Activated CD8-positive, alpha-beta memory T cell treated with anti-CD3 and anti-CD28 coated beads for 36 hours (primary cell): ENCODE measurements around the gene ALDH3B2. TPM values are rescaled to one million over a fixed set of nuclear protein-coding genes. Genes with fewer than 3 reads are reported as not detected.
"Not testable (repeated sequence)": the region's sequence is repeated elsewhere in the genome, so short reads cannot be mapped to it uniquely, and the experiment has no call there.

Source experiments
- CTCF ChIA-PET: fragments of 350-600 bp; sonication (Branson Sonifier 250); formaldehyde crosslinking; loops from one replicate; lab custom pipeline; 2021; ENCODE audit warnings: antibody characterized with exemption; lab: Charles Lee
- POLR2A ChIA-PET: fragments of 350-600 bp; sonication (Branson Sonifier 250); formaldehyde crosslinking; loops from one replicate; lab custom pipeline; 2021; ENCODE audit warnings: antibody characterized with exemption; lab: Charles Lee
- total RNA-seq, 2 experiments: library from RNA; stranded (reverse); gene quantifications; one replicate each; pipeline ENCODE4 v1.2.3, GENCODE V29; 2021

The ALDH3B2 gene
- total RNA-seq, 2 experiments from 2014 or later: not detected

- ChIA-PET CTCF (interaction anchor here (1.2 to 3.6 kb wide), 2 partner anchors 10 to 20 kb away, joined by 4 to 11 read pairs; no protein-coding TSS in a partner anchor), POLR2A (no interaction called here)
These were observed 35.6 kb downstream of the ALDH3B2 start for GRCh38 chr11:67638535-67639437.

- CTCF ChIA-PET: interaction anchor here (3.6 kb wide), 1 partner anchor 21 kb away, joined by 11 read pairs; no protein-coding TSS in a partner anchor
- POLR2A ChIA-PET: not testable (repeated sequence)
These were observed 37.0 kb downstream of the ALDH3B2 start for GRCh38 chr11:67637441-67637840.

- POLR2A ChIA-PET: no interaction called here
- CTCF ChIA-PET: interaction anchor here (0.8 to 3.6 kb wide), 2 partner anchors 22 to 31 kb away, joined by 3 to 11 read pairs; no protein-coding TSS in a partner anchor
These were observed 37.5 kb downstream of the ALDH3B2 start for GRCh38 chr11:67636962-67637361.

- CTCF ChIA-PET: interaction anchor here (1.2 to 2.1 kb wide), 3 partner anchors 13 to 79 kb away, joined by 3 to 7 read pairs (median 4); no protein-coding TSS in a partner anchor
These were observed 39.2 kb downstream of the ALDH3B2 start for GRCh38 chr11:67635231-67635521.

GRCh38 chr11:67634366-67635230, 39.8 kb downstream of the ALDH3B2 start:
- ChIA-PET POLR2A (interaction anchor here (0.6 to 1.1 kb wide), 2 partner anchors 16 to 190 kb away, joined by 5 to 10 read pairs; partner anchors contain the start of gene ACY3), CTCF (interaction anchor here (1.2 to 2.1 kb wide), 3 partner anchors 14 to 79 kb away, joined by 3 to 7 read pairs (median 4); no protein-coding TSS in a partner anchor)

More at GRCh38 chr11:67635231-67635521, 39.2 kb downstream of the ALDH3B2 start:
- POLR2A ChIA-PET: interaction anchor here (0.6 to 1.1 kb wide), 2 partner anchors 16 to 191 kb away, joined by 5 to 10 read pairs; partner anchors contain the start of gene ACY3

- POLR2A ChIA-PET: no interaction called here
- CTCF ChIA-PET: no interaction called here
These were observed 40.6 kb downstream of the ALDH3B2 start for GRCh38 chr11:67633758-67634365.

GRCh38 chr11:67632982-67633755, 41.3 kb downstream of the ALDH3B2 start:
- ChIA-PET CTCF (no interaction called here), POLR2A (no interaction called here)

GRCh38 chr11:67632175-67632981, 42.0 kb downstream of the ALDH3B2 start:
- ChIA-PET CTCF (interaction anchor here (1.4 kb wide), 1 partner anchor 14 kb away, joined by 6 read pairs; no protein-coding TSS in a partner anchor), POLR2A (no interaction called here)

GRCh38 chr11:67631853-67632174, 42.6 kb downstream of the ALDH3B2 start:
- ChIA-PET POLR2A (no interaction called here), CTCF (interaction anchor here (1.4 kb wide), 1 partner anchor 14 kb away, joined by 6 read pairs; no protein-coding TSS in a partner anchor)

- ChIA-PET POLR2A (no interaction called here), CTCF (interaction anchor here (1.4 to 3.3 kb wide), 2 partner anchors 15 to 27 kb away, joined by 6 to 29 read pairs; no protein-coding TSS in a partner anchor)
These were observed 43.0 kb downstream of the ALDH3B2 start for GRCh38 chr11:67631411-67631810.

GRCh38 chr11:67630943-67631331, 43.5 kb downstream of the ALDH3B2 start:
- POLR2A ChIA-PET: interaction anchor here (0.6 to 1.4 kb wide), 2 partner anchors 20 to 22 kb away, joined by 3 to 6 read pairs; partner anchors contain the start of gene ACY3
- CTCF ChIA-PET: interaction anchor here (1.0 to 4.6 kb wide), 6 partner anchors 15 to 229 kb away, joined by 3 to 42 read pairs (median 8); partner anchors contain the start of genes ACY3 and PPP1CA

- ChIA-PET POLR2A (interaction anchor here (0.6 to 3.1 kb wide), 7 partner anchors 15 to 27 kb away, joined by 3 to 18 read pairs (median 5); partner anchors contain the start of gene ACY3), CTCF (interaction anchor here (1.0 to 4.6 kb wide), 11 partner anchors 15 to 229 kb away, joined by 3 to 42 read pairs (median 6); partner anchors contain the start of genes ACY3 and PPP1CA)
These were observed 44.0 kb downstream of the ALDH3B2 start for GRCh38 chr11:67630228-67630942.

- POLR2A ChIA-PET: interaction anchor here (0.7 to 3.1 kb wide), 7 partner anchors 12 to 28 kb away, joined by 3 to 18 read pairs (median 5); partner anchors contain the start of gene ACY3
- CTCF ChIA-PET: interaction anchor here (0.6 to 4.6 kb wide), 19 partner anchors 10 to 228 kb away, joined by 3 to 42 read pairs (median 3); partner anchors contain the start of genes ACY3, GSTP1 and PPP1CA
These were observed 44.8 kb downstream of the ALDH3B2 start, which contains the start of gene NUDT8 for GRCh38 chr11:67629386-67630227. Gene NUDT8 (minus strand): TSS chr11:67629937. CDS start chr11:67629911, 26 bp downstream.

- ChIA-PET POLR2A (interaction anchor here (1.0 to 3.1 kb wide), 4 partner anchors 11 to 29 kb away, joined by 3 to 18 read pairs (median 6); no protein-coding TSS in a partner anchor), CTCF (interaction anchor here (0.6 to 4.6 kb wide), 16 partner anchors 9 to 147 kb away, joined by 3 to 42 read pairs (median 4); partner anchors contain the start of genes ACY3 and GSTP1)
These were observed 45.6 kb downstream of the ALDH3B2 start for GRCh38 chr11:67628710-67629385.
